Lower lobe of right lung (tissue), 2 donors: ENCODE measurements around the gene NXN. TPM values are rescaled to one million over a fixed set of nuclear protein-coding genes. Genes with fewer than 3 reads are reported as not detected.

Experiments used
- ATAC-seq, 2 donors: fragments of 200-7000 bp; cut with Tn5 transposase; one replicate each; pipeline ENCODE4 v1.9.1; 2020 to 2022; ENCODE audit warnings: mild to moderate bottlenecking in 2 of 2, moderate library complexity in 2 of 2
- DNase-seq: peaks from one replicate; pipeline ENCODE4 v3.0.0-alpha.2; 2020
- H3K27ac ChIP-seq: fragments of 200-600 bp; one replicate; pipeline ENCODE4 v1.8.0; 2022
- H3K27me3 ChIP-seq: fragments of 200-600 bp; one replicate; pipeline ENCODE4 v1.8.0; 2022; ENCODE audit warnings: low read depth
- H3K36me3 ChIP-seq: fragments of 200-600 bp; one replicate; pipeline ENCODE4 v1.8.0; 2022; ENCODE audit warnings: mild to moderate bottlenecking
- H3K4me1 ChIP-seq: fragments of 200-600 bp; one replicate; pipeline ENCODE4 v1.8.0; 2022
- H3K4me3 ChIP-seq: fragments of 200-600 bp; one replicate; pipeline ENCODE4 v1.8.0; 2022; ENCODE audit warnings: mild to moderate bottlenecking
- H3K9me3 ChIP-seq: fragments of 200-600 bp; one replicate; pipeline ENCODE4 v1.8.0; 2022
- intact Hi-C: fragments of 100-400 bp; cut with DNase I; formaldehyde crosslinking; loops from one replicate; pipeline ENCODE4 v1.11.0; 2022
- total RNA-seq: library from RNA; stranded (reverse); fragmentation: NEBNext Ultra II Directional; extraction: Animal tissue kit (Norgen Biotek cat#: 25700); gene quantifications from one replicate; pipeline ENCODE4 v1.2.1, GENCODE V29; 2021
- TF ChIP-seq, protein P1 (sequence below): fragments of 200-600 bp; IDR thresholded peaks from one replicate; pipeline ENCODE4 v1.8.0; 2022; ENCODE audit warnings: antibody characterized with exemption, mild to moderate bottlenecking
- donor health status: DM: no; HTN: yes; CAD: no; lungs with severe emphysema.

NXN gene
- total RNA-seq, 1 donor from 2014 or later, result 42.6 TPM

GRCh38 chr17:1004769-1005295 lies 25.3 kb upstream of the NXN start:
- intact Hi-C loops, result no loop called here
- TF ChIP-seq, protein P1, sequence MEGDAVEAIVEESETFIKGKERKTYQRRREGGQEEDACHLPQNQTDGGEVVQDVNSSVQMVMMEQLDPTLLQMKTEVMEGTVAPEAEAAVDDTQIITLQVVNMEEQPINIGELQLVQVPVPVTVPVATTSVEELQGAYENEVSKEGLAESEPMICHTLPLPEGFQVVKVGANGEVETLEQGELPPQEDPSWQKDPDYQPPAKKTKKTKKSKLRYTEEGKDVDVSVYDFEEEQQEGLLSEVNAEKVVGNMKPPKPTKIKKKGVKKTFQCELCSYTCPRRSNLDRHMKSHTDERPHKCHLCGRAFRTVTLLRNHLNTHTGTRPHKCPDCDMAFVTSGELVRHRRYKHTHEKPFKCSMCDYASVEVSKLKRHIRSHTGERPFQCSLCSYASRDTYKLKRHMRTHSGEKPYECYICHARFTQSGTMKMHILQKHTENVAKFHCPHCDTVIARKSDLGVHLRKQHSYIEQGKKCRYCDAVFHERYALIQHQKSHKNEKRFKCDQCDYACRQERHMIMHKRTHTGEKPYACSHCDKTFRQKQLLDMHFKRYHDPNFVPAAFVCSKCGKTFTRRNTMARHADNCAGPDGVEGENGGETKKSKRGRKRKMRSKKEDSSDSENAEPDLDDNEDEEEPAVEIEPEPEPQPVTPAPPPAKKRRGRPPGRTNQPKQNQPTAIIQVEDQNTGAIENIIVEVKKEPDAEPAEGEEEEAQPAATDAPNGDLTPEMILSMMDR, result no peak
- Histone ChIP-seq H3K9me3 (no peaks in the 10 kb centered on the region), H3K4me3 (no peak overlapping the region), H3K27me3 (no peaks in the 10 kb centered on the region), H3K4me1 (peaks cover 84% of the 10 kb centered on the region), H3K36me3 (peaks cover 94% of the 10 kb centered on the region), H3K27ac (peak overlapping the region; percentile 81)
- ATAC-seq, result no peak
- no peak for DNase-seq

DNA sequence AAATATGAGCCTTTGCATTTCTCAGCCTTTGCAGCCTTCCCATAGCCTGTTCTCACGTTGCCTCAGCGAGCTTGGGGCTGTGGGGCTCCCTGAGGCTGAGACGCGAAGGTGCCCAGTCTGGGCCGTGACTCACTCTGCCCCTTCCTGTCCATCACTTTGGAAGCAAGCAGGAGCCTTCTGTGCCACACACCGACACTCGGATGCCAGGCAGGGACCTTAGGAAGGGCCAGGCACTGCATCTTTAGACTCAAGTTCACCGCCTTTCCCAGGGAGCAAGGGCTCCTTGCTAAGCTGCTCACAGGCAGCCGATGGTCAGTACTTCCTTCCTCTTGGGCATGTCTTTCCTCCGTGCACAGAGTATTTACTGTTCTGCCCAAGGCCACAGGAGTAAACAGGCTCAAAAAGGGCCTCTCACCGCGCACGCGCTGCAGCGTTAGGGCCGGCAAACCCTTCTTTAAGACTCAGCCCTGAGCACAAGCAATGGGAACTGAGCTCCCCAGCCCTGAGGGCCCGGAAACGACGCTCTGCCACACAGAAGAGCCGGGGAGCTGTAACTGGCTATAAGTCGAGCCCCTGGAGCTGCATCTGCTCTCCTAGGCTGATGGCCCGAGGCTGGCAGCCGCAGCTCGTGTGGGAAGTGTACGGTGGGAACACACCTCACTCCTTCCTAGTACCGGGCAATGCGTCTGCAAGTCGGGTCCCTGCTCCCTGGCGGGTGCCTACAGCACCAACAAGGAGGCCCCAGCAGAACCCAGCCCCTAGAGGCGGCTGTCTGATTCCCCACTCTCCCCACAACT lies 24.6 kb upstream of the NXN start:
- Histone ChIP-seq H3K9me3 (no peaks in the 10 kb centered on the region), H3K36me3 (peaks cover 94% of the 10 kb centered on the region), H3K27ac (peak overlapping the region; percentile 81), H3K4me3 (peak overlapping the region; percentile 6), H3K27me3 (no peaks in the 10 kb centered on the region), H3K4me1 (peaks cover 90% of the 10 kb centered on the region)
- ATAC-seq (no peak), DNase-seq (no peak)
- TF ChIP-seq, protein P1, result no peak
- intact Hi-C loops, result no loop called here

- no peak for ATAC-seq
- peaks cover 93% of the 10 kb centered on the region for H3K36me3 ChIP-seq
- intact Hi-C loops, result no loop called here
- no peaks in the 10 kb centered on the region for H3K9me3 ChIP-seq
- H3K27ac ChIP-seq, result peak overlapping the region; percentile 81
- no peak for DNase-seq
- TF ChIP-seq, protein P1, result no peak
- peaks cover 94% of the 10 kb centered on the region for H3K4me1 ChIP-seq
- H3K27me3 ChIP-seq, result no peaks in the 10 kb centered on the region
- H3K4me3 ChIP-seq, result peak overlapping the region; percentile 6
Observed at GRCh38 chr17:1003633-1003971, 24.0 kb upstream of the NXN start.

GRCh38 chr17:1002771-1003555 lies 23.4 kb upstream of the NXN start:
- peaks cover 86% of the 10 kb centered on the region for H3K36me3 ChIP-seq
- no peak overlapping the region for H3K4me3 ChIP-seq
- peak overlapping the region; percentile 81 for H3K27ac ChIP-seq
- intact Hi-C loops, result no loop called here
- DNase-seq (no peak), ATAC-seq (no peak)
- no peaks in the 10 kb centered on the region for H3K9me3 ChIP-seq
- H3K27me3 ChIP-seq, result no peaks in the 10 kb centered on the region
- TF ChIP-seq, protein P1, result no peak
- peaks cover 96% of the 10 kb centered on the region for H3K4me1 ChIP-seq

GRCh38 chr17:1002412-1002753 lies 22.8 kb upstream of the NXN start:
- ATAC-seq (no peak), DNase-seq (no peak)
- Histone ChIP-seq H3K4me1 (peaks cover 95% of the 10 kb centered on the region), H3K27ac (peak overlapping the region; percentile 81), H3K4me3 (no peak overlapping the region), H3K27me3 (no peaks in the 10 kb centered on the region), H3K9me3 (no peaks in the 10 kb centered on the region), H3K36me3 (peaks cover 81% of the 10 kb centered on the region)
- TF ChIP-seq, protein P1, result no peak
- intact Hi-C loops, result no loop called here
